HG02759 (cell line): ENCODE measurements around the gene LBHD2.

ENCODE experiments used
- ATAC-seq: cut with Tn5 transposase; IDR thresholded peaks from one replicate; pipeline ENCODE4 v1.9.1; 2021; ENCODE audit warnings: mild to moderate bottlenecking, moderate library complexity; ENCODE audit not compliant: unreplicated experiment

Gene LBHD2

GRCh38 chr14:103090481-103091020 lies 6.5 kb downstream of the LBHD2 start:
- no peak for ATAC-seq

DNA sequence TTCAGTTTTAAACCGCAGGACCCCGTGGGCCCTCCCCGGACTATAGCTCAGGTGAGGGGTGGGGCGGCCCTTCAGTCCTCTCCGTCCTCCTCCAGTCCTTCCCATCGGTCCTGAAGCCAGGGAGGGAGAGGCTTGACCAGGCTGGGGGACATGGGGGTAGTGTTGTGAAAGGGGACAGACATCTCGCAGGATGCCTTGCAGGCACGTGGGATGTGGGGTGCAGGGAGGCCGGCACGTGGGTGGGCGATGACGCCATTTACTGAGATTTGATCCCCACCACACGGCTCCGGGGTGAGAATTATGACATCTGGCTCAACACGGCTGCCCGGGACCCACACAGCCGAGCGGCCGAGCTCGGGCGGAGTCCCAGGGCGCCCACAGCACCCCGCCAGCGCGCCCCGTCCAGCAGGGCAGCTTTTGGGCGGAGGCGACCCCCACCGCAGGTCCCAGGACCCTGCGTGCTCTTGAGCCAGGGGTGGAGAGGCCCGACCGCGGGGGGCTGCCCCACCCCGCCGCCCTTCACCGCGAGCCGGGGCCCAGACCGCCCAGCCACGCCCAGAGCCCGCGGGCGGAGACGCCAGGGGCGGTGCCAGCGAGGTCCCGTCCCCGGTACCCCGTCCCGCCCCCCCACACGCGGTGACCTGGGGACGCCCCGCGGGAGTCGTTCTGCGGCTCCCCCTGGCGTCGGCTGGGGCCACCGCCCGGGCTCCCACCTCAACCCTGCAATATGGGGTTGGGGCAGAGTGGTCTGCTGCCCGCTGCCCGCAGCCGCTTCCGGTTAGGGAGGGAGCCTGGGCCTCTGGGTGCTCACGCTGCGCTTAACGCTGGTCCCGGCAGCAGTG lies 7.3 kb downstream of the LBHD2 start:
- ATAC-seq, result peak; percentile 74

- no peak for ATAC-seq
These were observed 7.8 kb downstream of the LBHD2 start for GRCh38 chr14:103091883-103092222.

GRCh38 chr14:103093856-103094405 lies 9.9 kb downstream of the LBHD2 start:
- no peak for ATAC-seq

DNA sequence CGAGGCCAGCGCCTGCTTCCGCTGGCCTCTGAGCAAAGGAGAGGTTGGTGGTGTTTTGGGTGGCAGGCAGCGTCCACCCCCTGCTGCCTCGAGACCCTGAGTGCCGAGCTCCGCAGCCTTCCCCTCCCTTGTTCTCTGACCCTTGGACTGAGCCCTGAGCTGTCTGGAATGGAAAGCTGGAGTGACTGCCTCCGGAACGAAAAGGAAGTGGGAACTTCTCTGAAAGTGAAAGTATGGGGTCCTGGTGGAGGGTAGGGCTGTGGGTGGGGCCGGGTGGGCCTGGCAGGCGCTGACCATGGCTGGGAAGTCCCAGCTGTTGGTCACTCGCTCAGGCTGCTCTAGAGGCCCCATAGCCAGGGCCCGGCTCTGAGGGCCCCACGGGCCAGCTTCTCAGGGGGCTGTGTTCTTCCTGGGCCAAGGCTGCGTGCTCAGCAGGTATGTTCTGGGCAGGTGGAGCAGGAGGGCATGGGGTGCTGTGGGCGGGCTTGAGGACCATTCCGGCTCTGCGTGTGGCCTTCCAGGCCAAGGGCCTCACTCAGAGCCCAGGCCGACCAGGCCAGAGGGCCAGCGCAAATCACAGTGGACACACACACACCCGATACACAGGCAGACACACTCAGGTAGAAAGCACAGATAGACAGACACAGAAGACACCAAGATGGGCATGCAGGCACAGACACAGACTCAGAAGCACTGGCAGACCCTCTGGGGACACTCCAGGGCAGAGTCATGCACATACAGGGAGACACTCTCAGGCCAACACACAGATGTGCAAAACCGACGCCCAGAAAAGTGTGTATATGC lies 10.6 kb downstream of the LBHD2 start, which contains the start of gene EXOC3L4:
EXOC3L4 (plus strand) TSS at position 320 of the 804 bp plus-strand sequence. CDS start 5,495 bp downstream, outside the sequence.
- ATAC-seq, result no peak

- ATAC-seq, result no peak
These were observed 11.3 kb downstream of the LBHD2 start for GRCh38 chr14:103095210-103095778.

DNA sequence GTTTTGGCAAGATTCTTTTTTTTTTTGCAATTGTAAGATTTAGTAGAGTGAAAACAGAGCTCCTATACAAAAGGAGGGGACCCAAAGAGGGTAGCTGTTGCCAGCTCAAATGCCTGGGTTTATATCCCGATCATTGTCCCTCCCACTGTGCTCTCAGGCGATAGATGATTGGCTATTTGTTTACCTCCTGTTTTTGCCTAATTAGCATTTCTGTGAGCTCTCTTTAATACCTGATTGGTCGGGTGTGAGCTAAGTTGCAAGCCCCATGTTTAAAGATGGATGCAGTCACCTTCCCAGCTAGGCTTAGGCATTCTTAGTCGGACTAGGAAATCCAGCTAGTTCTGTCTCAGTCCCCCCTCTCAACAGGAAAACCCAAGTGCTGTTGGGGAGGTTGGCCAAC lies 12.4 kb downstream of the LBHD2 start:
- no peak for ATAC-seq

- ATAC-seq, result no peak
These were observed 13.4 kb downstream of the LBHD2 start for GRCh38 chr14:103097244-103097993.

- no peak for ATAC-seq
These were observed 14.3 kb downstream of the LBHD2 start for GRCh38 chr14:103097994-103098957.

DNA sequence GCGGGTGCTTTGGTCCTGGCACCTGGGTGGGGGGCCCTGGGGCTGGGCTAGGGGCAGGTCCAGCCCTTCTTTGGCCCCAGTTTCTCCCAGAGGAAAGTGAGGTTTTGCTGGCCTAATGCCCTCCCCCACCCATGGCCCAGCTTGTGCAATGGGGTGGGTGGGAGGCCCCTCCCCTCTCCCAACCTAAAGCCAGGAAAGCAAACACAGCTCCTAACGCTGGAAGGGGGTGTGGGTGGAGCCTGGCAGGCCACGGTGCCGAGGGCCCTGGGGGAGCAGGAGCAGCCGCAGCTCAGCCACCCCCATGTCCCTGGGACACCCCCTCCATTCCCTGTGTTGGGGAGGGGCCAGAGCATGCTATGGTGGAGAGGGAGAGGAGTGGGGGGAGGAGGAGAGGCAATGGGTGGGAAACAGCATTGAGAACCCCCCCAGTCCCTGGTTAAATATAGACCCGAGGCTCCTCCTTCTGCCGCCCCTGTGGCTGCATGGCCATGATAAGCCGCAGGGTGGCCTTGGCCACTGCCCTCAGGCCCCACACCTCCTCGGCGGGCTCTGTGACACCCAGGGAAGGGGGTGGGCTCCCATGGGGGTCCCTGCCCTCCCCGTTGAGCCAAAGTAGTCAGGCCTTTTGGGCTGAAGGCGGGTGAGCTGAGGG lies 15.2 kb downstream of the LBHD2 start:
- no peak for ATAC-seq

DNA sequence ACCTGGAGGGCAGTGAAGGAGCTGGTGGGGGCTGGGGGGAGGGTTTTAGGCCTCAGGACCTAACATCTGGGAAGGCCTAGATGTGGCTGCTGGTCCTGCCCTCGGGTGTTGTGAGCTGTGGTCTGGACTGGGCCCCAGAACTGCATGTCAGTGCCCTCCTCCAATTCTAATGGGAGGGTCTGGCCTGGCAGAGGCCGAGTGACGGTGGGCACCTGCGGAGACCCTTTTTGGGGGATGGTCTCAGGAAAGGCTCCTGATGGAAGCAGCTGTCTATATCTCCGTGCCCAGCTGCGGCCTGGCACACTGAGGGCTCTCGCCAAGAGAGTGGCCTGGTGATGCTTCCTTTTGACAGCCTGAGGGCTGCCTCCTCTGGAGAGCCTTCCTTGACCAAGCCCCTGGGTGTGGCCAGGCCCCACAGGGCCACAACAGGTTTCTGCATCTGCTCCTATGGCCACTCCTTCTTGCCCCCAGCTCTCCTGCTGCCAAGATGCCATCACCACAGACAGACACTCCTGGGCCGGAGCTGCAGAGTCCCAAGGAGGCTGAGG lies 15.8 kb downstream of the LBHD2 start:
- ATAC-seq, result no peak

DNA sequence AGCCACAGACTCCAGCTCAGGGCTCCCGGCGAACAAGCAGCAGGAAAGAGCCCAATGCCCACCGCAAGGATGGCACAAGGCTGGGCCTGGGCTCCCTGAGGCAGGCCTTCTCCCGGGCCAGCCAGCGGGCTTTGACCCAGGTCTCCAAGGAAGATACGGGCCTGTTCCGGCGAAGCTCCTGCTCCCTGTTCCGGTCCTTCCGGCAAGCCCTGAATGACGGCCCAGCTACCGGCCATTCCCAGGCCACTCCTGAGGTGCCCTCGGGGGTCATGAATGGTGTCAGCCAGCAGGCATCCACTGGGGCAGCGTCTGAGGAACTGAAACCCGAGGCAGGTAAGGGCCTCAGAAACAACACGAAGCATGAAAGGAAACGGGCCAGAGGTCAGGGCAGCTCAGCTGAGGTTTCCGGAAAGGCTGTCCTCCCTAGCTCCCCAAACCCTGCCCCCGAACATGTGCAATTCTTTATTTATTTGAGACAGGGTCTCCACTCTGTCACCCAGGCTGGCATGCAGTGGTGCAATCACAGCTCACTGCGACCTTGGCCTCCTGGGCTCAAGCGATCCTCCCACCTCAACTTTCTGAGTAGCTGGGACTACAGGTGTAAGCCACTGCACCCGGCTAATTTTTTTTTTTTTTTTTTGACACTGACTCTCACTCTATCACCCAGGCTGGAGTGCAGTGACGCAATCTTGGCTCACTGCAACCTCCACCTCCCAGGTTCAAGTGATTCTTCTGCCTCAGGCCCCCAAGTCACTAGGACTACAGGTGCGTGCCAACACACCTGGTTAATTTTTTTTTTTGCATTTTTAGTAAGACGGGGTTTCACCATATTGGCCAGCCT lies 16.5 kb downstream of the LBHD2 start:
- no peak for ATAC-seq

DNA sequence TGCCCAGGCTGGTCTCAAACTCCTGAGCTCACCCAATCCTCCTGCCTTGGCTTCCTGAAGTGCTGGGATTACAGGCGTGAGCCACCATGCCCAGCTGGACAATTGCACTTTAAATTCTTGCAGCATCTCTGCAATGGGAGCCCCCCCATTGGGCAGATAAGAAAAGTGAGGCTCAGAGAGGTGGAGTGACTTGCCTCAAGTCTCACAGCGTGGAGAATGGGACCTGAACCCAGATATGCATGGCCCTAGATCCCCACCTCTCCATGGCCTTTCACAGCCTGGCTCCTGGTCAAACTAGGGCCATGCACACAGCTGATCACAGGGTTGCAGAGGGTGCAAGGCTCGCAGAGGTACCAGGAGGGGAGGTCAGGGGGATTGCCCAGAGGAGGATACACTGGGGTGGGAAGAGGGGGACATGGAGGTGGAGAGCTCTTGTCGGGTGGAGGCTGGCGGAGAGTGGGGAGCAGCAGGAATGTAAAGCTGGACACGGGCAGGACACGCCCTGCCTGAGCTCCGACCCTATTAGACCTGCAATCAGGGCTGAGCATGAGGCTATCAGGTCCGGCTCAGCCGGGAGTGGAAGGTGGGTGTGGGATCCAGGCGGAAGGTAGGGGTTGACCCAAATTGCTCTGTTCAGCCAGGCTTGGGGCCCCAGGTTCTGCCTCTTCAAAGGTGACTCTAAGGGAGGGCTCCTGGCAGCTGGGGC lies 17.4 kb downstream of the LBHD2 start:
- no peak for ATAC-seq

DNA sequence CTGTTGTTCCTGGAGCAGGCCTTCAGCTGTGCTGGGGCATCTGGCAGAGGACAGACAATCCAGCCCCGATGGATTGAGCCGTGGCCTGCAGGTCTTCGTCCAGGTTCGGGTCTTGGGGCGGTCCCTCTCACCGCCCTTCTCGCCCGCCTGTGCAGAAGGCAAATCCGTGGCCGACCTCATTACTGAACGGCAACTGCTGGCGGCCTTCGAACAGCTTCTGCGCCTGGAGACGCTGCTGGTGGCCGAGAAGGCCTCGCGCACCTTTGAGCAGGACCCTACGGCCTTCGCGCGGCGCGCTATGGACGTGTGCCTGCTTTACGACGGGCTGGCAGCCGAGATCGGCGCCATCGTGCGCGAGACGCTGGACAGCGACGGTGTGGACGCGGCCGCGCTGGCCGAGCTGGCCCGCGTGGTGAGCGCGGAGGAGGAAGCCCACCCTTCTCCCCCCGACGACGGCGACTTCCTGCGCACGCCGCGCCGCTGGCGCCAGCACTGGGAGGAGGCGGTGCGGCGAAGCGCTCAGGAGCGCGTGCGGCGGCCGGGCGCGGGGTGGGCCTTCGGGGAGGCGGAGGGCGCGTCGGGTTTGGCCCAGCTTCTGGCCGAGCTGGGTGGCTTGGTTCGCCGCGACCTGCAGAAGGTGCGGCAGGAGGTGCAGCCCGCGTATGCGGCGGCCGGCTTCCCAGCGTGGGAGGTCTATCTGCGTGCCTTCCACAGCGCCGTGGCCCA lies 18.1 kb downstream of the LBHD2 start:
- no peak for ATAC-seq

DNA sequence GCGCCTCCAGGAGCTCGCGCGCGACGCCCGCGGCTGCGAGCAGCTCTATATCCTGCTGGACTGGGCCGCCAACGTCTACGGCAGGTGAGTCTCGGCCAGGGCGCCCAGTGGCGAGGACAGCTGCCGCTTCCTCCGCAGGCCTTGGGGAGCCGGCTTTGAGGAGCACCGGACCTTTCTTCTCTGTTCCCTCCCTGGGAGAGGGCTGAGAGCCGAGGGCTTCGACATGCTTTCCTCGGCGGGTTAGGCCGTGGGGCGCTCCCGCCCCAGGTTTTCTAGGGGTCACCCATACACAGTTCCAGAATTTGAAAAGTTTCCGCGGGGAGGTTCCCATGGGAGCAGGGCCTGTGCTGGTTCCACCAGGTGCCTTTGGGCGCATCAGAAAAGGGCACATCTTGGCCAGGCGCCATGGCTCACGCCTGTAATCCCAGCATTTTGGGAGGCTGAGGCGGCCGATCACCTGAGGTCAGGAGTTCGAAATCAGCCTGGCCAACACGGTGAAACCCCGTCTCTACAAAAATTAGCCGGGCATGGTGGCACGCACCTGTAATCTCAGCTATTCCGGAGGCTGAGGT lies 18.8 kb downstream of the LBHD2 start:
- no peak for ATAC-seq
